Activated CD4-positive, alpha-beta T cell treated with anti-CD3 and anti-CD28 coated beads, Interleukin-2, amount 50 U/mL, for 24 hours (primary cell): ENCODE measurements around the gene HOXA2.

Source experiments
- DNase-seq, 2 donors: peaks; one replicate each; pipeline ENCODE4 v3.0.0-alpha.2; 2020; ENCODE audit warnings: low read depth in 1 of 2, low spot score in 1 of 2

Gene HOXA2

DNA sequence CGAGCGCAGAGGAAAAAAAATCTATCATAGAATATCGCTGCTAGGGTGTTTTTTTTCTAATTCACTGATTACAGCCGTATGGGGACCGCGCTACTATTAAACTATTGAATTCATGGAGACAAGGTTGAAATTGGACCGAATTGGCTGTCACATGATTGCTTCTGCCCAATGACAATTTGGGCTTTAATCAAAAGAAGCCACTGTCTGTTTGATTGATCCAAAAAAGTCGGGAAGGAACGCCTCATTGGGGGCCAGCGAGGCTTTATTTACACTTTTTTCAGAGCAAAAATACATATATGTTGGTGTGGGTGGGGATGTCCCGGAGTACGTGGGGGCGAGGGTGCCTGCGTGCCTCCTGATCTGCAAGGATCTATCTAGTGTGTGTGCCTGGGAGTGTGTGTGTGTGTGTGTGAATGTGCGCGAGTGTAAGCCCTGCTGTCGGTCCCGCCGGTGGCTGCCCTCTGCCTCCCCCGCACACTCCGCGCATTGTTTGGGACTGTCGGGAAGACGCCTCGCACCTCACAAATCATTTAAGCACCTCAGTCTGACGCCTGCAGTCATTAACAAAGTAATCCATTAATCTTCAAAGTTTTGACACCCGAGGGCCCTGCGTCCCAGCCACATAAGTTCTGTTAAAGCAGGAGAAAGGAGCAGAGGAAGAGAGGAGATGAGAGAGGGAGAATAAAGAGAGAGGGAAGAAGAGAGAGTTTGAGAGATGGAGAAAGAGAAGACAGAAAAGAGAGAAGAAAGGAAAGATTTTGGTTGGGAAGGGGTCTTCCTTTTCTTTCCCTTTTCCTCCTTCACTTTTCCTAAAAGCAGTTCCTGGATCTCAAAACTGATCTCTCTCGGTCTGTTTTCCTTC, at the start of gene HOXA2:
TSS of gene HOXA2 (minus strand) at position 103 of the 862 bp plus-strand sequence. CDS start 183 bp downstream, outside the sequence.
- no peak for DNase-seq

DNA sequence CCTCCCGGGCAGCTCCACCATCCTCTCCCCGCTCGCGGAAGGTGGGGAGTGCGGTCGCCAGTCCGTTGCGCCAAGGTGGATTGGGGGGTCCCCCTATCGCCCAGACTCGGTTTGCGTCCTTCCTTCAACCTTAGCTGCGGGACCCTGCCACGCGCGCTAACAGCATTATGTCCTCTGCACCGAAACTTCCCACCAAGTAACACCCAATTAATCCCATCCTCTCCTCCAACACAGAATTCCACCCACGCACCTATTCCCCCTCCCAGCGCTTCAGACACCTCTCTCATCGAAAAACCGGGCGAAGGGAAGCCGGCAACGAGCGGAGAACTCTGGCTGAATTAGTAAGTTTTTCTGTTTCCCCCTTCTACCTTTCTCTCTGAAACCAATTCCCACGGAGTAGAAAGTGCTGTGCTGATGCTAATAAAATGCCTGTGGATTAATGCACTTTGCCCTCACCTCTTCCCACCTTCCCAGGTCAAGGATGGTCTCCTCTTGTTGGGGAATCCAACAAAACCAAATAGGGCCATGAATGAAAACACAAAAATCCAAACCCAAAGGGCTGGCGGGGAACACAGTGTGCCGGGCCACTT, 49.0 kb upstream of the HOXA2 start:
- DNase-seq: no peak

DNA sequence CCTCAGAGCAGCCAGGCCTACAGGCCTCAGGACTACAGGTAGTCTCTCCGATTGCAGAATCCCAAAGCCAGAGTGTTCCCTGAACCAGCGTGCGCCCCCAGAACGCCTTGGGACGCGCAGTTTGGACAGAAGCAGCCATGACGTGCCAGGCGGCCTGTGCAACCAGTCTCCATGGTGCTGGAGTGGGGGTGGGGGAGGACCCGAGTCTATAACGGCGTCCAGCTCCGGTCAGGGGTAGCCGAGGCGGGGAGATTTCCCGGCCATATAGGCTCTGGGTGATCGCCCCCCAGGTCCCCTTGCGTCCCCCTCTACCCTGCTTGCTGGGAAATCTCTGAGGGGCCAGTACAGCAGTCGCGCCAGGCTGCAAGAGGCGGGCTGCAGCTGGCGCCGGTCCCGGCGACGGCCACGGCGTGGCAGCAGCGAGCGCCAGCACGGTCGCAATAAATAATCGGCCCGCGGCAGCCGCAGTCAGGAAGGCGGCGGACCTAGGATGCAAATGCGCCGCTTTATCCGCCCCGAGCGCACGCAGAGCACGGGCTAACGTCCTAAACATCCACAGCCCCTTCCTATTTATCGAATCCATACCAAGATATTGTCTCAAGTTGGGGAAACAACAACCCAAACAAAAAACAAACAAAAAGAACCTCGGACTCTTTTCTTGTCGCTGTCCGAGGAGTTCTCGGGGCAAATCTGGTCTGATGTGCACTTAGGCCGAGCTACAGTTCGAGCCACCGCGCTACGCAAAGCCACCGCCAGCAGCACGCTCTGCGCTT, 48.3 kb upstream of the HOXA2 start:
- peak in 1 of 2 donors; percentile 37 for DNase-seq

DNA sequence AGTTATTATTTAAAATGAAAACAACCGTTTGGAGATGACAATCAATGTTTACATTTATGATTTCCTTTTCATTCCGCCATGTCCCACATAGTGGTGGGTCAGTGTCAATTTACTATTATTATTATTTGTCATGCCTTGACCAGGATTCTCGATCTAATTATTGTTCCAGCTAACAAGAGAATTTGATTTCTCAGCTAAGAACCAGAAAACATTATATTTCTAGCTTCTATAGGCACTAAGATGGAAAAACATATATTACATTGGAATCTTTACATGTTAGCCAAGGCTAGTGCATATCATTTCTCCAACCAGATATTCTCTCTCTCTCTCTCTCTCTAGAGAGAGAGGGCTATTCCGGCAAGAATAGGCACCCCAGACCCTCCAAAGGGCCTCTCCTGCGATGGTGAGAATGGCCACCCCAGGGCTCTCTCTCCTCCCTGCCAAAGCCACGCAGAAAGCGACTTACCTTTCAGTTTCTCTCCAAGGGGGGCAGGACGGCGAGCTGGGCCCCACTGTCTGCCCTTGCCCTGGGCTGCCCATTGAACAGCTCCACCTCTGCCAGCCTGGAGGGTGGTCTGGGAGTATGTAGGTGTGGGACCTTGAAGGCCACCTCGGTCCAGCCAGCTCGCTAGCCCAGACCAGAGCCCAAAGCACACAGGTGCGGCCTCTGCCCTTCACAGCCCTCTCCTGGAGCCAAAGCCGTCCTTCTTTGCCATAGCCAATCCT, 47.5 kb upstream of the HOXA2 start:
- DNase-seq: no peak

DNA sequence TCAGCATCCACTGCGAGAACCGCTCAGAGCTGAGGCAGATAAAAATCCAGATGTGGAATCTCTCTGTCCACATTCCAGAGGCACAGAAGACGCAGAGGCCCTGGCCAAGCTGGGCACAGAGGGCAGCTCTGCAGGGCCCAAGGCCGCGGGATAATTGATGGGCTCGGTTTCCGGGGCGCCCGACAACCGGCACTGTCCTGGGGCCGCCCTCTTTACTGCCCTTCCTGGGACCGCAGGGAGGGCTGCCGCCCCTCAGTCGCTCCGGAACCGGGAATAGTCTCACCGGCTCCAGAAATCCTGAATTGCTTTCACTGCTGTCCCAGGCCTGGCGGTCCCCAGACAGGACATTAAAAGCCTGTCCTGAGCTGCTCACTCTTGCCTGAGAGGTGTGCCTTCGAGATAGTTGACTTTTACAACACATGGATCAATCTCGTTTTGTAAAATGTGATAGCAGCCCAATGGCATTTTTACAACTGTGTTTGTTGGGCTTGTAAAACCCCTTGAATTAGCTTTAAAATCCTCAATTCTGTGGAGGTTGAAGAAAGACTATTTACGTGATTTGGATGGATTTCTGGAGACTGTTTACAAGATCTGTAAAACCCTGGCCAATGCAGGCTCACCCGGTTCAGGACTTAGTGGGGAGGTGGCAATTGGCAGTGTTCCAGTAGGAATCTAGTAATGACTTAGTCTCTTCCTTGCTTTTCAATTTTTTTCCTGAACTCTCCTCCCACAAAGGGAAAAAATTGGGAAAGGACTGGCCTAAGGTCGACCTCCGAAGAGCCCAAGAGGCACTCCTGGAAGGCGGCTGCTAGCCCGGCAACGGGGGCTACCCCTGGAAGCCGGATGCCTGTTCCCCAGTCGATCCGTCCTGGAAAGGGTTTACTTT, 46.5 kb upstream of the HOXA2 start:
- no peak for DNase-seq

DNA sequence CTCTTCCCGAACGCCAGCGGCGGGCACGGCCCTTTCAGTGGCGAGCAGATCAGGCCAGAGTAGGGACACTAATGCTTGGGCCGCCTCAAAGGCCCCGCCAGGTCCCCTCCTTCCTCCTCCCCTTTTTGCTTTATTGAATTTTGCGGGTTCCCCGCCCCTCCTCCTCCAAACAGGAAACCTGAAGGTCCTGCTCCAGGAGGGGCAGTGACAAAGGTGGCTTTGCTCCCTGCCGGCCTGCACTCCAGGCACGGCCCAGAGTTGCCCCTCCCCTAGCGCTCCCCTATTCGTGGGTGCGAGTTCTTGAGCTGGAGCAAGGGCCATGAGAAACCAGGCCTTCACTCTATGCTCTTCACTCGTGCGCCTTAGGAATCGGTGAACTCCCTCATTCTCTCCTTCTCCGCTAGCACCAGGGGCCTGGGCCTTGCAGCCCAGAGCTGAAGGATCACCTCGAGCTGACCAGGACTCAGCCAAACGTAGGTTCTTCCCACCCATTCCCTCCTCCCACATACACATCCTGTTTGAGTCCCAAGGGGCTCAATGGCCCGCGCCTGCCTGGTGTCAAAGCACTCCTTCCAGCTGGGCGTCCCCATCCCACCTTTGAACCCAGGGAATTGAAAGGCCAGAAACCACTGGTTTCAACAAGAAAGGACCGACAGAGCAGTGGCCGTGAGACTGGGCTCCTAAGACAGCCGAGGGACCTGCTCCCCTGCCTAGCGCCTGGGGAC, 45.7 kb upstream of the HOXA2 start:
- DNase-seq: no peak

DNA sequence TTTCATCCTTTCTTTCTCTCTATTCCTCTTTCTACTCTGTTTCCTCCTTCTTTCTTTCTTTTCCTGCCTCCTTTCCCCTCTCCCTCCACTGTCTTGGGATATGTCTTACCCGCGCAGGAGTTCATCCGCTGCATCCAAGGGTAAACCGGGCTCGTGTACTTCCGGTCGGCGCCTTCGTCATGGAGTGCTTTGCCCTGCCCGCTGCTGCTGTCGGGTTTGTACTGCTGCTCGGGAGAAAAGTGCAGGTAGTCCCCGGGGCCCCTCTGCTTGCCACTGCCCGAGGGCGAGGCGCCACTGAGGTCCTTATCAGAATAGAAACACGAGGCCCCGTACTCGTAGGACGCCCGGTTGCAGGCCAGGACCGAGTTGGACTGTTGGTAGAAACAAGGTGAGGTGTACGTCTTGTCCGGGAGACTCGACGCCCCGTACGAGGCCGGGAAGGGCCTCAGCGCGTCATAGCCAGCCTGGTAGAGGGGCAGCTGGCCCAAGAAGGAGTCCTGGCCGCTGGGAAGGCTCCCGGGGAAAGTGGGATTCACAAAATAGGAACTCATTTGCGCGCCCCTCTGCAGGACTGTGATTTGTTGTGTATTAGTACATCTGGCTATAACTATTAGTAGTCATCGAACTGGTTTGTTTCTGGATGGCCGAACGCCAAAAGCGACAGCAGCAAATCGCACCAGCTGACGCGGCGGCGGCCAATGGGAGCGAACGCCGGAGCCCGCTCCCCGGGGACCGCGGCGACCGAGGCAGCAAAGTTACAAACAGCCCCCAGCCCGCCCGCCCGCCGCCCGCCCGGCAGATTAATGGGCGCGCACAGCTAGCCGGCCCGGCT, 44.9 kb upstream of the HOXA2 start, which contains the start of gene HOXA6:
TSS of gene HOXA6 (minus strand) at position 576 of the 832 bp plus-strand sequence. CDS start at position 551, 25 bp downstream.
- DNase-seq: no peak

DNA sequence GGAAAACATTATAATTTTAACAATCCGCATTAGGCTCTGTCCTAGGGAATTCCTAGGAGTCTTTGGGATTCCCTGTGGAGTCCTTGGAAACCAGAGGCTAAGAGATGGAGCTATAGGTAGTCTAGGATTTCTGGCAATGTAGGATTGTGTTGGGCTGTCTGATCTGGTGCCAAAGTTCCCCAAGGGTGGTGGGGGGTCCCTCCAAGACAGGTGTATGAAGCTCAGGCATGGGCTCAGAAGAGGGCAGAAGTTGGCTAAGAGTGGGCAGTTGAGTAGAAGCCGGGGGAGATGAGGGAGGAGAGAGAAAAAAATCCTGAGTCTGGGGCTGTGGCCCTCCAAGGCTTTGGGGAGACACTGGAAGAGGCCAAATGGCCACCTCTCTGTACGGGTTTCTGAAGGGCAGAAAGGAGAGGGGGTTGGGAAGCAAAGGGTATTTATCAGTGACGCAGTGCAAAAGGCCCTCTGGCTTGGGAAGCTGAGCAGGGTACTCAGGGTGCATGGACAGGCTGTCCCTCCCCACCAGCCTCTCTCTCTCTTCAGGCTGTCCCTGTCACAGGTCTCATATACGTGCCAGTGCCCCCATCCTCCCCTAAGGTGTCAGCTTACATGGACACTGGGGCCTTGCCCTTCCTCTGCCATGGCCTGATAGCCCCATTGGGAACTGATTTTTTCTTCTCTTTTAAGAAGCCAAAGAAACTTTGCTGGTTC, 44.2 kb upstream of the HOXA2 start:
- no peak for DNase-seq

DNA sequence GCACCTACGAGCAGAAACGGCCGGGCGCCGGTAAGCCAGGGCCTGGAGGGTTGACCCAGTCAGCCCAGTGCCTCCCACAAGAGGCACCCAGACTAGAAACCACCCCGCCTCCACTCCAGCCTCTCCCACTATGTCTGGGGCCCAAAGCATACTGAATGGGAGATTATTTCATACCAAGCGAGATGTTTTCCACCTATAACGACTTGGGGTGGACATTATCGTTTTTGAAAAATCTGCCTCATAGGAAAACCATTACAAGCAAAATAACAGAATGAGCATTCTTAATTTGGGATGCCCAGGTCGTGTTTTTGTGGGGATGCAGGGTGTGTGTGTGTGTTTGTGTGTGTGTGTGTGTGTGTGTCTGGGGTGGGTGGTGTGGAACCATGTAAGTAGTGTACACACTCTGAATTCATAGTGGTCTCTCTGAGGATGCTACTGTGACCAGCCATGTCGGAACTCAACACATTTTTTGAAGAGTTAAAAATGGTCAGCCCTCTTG, 43.5 kb upstream of the HOXA2 start:
- DNase-seq: no peak

DNA sequence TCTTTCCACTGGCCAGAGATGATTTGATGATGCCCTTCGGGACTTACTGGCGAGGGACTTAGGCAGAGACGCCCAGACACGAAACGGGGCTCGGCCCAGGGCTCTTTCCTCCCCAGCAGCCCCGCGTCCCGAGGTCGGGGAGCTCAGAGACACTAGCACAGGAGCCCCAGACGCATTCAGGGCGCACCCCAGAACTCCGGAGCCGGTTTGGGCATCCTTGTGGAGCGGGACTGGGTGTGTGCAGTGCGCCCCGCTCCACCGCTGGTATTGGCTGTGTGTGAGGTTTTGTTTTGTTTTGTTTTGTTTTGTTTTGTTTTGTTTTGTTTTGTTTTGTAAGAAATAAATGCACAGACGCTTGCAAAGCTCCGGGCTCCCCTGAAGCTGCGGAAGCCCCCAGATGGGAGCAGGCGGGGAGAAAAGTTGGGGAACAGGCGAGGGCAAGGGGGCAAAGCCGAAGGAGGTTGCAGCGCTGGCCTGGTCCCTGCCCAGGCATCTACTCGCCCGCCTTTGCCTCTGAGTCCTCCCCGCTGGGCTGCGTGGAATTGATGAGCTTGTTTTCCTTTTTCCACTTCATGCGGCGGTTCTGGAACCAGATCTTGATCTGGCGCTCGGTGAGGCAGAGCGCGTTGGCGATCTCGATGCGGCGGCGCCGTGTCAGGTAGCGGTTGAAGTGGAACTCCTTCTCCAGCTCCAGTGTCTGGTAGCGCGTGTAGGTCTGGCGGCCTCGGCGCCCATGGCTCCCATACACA, 42.9 kb upstream of the HOXA2 start:
- no peak for DNase-seq

DNA sequence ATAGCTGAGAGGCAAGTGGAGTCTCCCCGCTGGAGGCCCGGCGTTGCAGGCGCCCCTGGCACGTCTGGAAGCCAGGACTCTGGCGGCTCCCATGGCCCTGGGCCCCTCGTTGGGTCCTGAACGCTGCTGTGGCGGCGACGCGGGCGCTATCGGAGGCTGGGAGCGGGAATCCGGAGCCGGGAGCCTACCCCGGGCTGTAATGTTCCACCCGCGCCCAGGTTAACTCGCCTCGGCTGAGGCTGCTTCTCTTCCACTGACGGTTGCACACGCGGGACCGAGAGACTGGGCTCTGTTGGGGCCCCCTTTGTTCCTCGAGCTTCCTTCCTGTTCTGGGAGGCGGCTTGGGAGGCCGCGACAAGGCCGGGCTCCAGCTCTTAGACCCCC, 42.3 kb upstream of the HOXA2 start:
- DNase-seq: no peak

DNA sequence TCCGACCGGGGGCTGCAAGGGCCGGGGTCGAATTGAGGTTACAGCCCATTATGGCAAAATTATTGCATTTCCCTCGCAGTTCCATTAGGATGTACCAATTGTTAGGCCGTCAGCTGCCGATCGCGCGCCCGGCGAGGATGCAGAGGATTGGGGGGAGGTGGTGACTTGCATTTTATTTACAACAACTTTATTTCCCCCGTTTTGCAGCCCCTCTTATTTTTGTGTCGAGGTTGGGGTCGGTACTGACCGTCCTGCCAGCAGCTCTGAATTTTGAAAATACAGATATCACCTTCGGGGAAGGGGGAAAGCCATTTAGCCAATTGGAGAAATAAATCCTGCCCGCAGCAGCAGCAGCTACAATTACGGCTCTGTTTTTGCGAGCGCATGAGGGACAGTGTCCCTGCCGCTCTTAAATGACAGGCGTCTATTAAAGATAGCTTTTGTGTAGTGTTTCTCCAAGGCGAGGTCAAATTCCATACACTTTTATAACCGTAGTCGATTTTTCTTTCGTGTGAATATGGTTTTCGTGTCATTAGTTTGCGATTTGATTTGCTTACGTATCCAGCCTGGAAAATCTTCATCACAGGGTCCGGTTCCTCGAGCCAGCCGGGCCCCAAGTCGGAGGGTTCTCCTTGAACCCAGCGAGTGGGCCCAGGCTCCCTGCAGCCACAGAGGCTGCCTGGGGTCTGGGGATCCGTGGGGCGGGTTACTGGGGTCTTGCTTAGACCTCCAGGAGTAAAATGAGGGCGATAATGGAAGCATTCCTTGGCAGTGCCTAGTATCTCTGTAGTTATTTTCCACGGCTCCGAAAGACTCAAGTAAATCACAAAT, 41.7 kb upstream of the HOXA2 start:
- DNase-seq: no peak

DNA sequence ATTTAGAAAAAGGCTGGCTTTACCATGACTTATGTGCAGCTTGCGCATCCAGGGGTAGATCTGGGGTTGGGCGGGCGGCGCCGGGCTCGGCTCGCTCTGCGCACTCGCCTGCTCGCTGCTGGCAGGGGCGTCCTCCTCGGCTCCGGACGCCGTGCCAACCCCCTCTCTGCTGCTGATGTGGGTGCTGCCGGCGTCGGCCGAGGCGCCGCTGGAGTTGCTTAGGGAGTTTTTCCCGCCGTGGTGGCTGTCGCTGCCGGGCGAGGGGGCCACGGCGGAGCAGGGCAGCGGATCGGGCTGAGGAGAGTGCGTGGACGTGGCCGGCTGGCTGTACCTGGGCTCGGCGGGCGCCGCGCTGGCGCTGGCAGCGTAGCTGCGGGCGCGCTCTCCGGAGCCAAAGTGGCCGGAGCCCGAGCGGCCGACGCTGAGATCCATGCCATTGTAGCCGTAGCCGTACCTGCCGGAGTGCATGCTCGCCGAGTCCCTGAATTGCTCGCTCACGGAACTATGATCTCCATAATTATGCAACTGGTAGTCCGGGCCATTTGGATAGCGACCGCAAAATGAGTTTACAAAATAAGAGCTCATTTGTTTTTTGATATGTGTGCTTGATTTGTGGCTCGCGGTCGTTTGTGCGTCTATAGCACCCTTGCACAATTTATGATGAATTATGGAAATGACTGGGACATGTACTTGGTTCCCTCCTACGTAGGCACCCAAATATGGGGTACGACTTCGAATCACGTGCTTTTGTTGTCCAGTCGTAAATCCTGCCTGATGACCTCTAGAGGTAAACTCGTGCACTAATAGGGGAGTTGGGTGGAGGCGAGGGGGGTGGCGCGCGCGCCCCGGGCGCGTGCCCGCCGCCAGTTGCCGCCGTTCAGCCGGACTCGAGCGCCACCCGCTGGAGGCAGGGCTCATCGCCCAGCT, 40.8 kb upstream of the HOXA2 start, which contains the start of gene HOXA5:
TSS of gene HOXA5 (minus strand) at position 659 of the 927 bp plus-strand sequence. CDS start at position 585, 74 bp downstream.
- no peak for DNase-seq

DNA sequence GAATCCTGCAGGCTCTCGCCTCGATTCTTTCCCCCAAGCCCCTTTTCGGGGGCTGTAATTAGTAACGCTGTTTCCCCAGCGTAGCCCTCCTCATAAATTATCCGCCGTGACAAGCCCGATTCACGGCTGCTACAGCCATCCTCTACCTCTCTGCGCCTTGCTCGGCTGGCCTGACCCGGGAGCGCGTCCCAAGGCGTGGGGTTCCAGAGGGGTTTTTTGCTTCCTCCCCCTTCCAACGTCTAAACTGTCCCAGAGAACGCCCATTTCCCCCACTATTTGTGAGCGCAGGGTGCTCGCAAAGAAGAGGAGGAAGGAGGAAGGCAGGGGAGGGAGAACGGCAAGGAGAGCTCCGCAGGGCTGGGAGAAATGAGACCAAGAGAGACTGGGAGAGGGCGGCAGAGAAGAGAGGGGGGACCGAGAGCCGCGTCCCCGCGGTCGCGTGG, 40.1 kb upstream of the HOXA2 start:
- DNase-seq: no peak
